A673 (cell line): ENCODE data around the gene WBP1L. TPM values are rescaled to one million over a fixed set of nuclear protein-coding genes. Genes with fewer than 3 reads are reported as not detected.
"Not testable (repeated sequence)": the region's sequence is repeated elsewhere in the genome, so short reads cannot be mapped to it uniquely, and the experiment has no call there.

Experiments used
- BruUV-seq: library from RNA; stranded (reverse); fragments of 400-500 nt; replicated peaks from 2 replicates; lab custom pipeline; 2021; lab: Mats Ljungman, UMichigan
- CTCF ChIA-PET: fragments of 300-600 bp; sonication (Branson Sonifier 250); formaldehyde crosslinking; loops from one replicate; lab custom pipeline; 2022; ENCODE audit warnings: antibody characterized with exemption; lab: Charles Lee
- POLR2A ChIA-PET: fragments of 300-600 bp; sonication (Branson Sonifier 250); formaldehyde crosslinking; loops from one replicate; lab custom pipeline; 2022; ENCODE audit warnings: antibody characterized with exemption; ENCODE audit not compliant: low non-redundant PET; lab: Charles Lee
- DNase-seq: peaks from one replicate; pipeline ENCODE4 v3.0.0-alpha.2; 2015; ENCODE audit warnings: low spot score
- H3K27ac ChIP-seq: fragments of 200-600 bp; sonication (generic); 2 replicates; pipeline ENCODE4 v1.5.1; 2016; ENCODE audit warnings: mixed run types, low read depth, mild to moderate bottlenecking, mixed read lengths, antibody characterized with exemption, low read length; ENCODE audit not compliant: poor library complexity, severe bottlenecking
- H3K27me3 ChIP-seq: fragments of 200-600 bp; sonication (generic); replicated peaks from 2 replicates; pipeline ENCODE4 v1.6.1; 2017; ENCODE audit warnings: mixed run types, low read depth, mild to moderate bottlenecking, mixed read lengths, antibody characterized with exemption, low read length; ENCODE audit not compliant: insufficient read depth, poor library complexity
- H3K36me3 ChIP-seq: fragments of 200-600 bp; sonication (generic); 2 replicates; pipeline ENCODE4 v1.6.1; 2016; ENCODE audit warnings: mixed run types, mild to moderate bottlenecking, mixed read lengths, antibody characterized with exemption, low read length; ENCODE audit not compliant: insufficient read depth, poor library complexity, severe bottlenecking
- H3K4me1 ChIP-seq: fragments of 200-600 bp; sonication (generic); 2 replicates; pipeline ENCODE4 v1.6.1; 2017; ENCODE audit warnings: mixed run types, mild to moderate bottlenecking, mixed read lengths, antibody characterized with exemption, low read length; ENCODE audit not compliant: insufficient read depth, poor library complexity, severe bottlenecking
- H3K4me3 ChIP-seq: fragments of 200-600 bp; sonication (generic); 2 replicates; pipeline ENCODE4 v1.5.1; 2016; ENCODE audit warnings: low read depth, mixed run types, mild to moderate bottlenecking, mixed read lengths, low read length; ENCODE audit not compliant: poor library complexity, severe bottlenecking
- H3K9me3 ChIP-seq: fragments of 200-600 bp; sonication (generic); 2 replicates; pipeline ENCODE4 v1.6.1; 2016; ENCODE audit warnings: mixed run types, low read depth, mild to moderate bottlenecking, mixed read lengths, antibody characterized with exemption, low read length; ENCODE audit not compliant: poor library complexity, severe bottlenecking
- EZH2 ChIP-seq: fragments of 200-600 bp; sonication (generic); IDR thresholded peaks from 2 replicates; pipeline ENCODE4 v1.6.1; 2017; ENCODE audit warnings: borderline replicate concordance, low read depth, mild to moderate bottlenecking, mixed read lengths, antibody characterized with exemption, low read length; ENCODE audit not compliant: poor library complexity, severe bottlenecking
- intact Hi-C: fragments of 100-400 bp; cut with micrococcal nuclease; formaldehyde crosslinking; loops from one replicate; pipeline ENCODE4 v1.10.0; 2022; ENCODE audit not compliant: unreplicated experiment
- total RNA-seq: library from RNA; stranded (reverse); gene quantifications from 2 replicates; pipeline ENCODE4 v1.2.3, GENCODE V29; 2021
- TF ChIP-seq, protein P1 (sequence below): fragments of 300-800, 200-600 bp; sonication (generic); conservative IDR thresholded peaks from 2 replicates; pipeline ENCODE4 v1.5.1; 2017; ENCODE audit warnings: low read depth, mild to moderate bottlenecking, antibody characterized with exemption, low read length, moderate library complexity, mixed read lengths

Gene WBP1L
- total RNA-seq, 1 experiment from 2014 or later = 20.3 TPM

DNA sequence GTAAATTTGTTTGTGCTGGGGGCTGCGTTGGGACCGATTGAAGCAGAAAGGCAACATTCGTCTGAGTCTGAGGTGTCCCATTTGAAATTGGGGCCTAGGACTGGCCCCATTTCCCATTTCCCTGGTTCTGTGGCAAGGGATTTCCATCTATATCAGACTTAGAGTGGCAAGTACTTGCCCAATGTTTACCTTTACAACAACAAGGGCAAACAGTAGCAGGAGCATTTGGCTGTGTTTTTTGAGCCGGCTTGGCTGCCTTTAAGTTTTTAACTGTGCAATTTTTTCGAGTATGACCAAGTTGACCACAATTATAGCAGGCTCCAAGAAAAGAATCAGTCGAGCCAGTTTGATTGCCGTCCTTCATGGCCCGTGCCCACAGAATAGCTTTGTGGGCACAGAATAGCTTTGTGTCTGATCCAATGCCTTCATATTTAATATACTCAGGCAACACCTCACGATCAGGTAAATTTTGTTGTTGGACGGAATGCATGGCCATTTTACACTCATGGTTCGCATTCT, 98.1 kb downstream of the WBP1L start:
- ChIA-PET CTCF (no interaction called here), POLR2A (no interaction called here)
- Histone ChIP-seq H3K27me3 (no peaks in the 10 kb centered on the region), H3K36me3 (no peaks in the 10 kb centered on the region), H3K4me3 (no peak overlapping the region), H3K4me1 (no peaks in the 10 kb centered on the region), H3K9me3 (no peaks in the 10 kb centered on the region), H3K27ac (no peak overlapping the region)
- intact Hi-C loops = no loop called here
- no peak for TF ChIP-seq EZH2
- TF ChIP-seq, protein P1, sequence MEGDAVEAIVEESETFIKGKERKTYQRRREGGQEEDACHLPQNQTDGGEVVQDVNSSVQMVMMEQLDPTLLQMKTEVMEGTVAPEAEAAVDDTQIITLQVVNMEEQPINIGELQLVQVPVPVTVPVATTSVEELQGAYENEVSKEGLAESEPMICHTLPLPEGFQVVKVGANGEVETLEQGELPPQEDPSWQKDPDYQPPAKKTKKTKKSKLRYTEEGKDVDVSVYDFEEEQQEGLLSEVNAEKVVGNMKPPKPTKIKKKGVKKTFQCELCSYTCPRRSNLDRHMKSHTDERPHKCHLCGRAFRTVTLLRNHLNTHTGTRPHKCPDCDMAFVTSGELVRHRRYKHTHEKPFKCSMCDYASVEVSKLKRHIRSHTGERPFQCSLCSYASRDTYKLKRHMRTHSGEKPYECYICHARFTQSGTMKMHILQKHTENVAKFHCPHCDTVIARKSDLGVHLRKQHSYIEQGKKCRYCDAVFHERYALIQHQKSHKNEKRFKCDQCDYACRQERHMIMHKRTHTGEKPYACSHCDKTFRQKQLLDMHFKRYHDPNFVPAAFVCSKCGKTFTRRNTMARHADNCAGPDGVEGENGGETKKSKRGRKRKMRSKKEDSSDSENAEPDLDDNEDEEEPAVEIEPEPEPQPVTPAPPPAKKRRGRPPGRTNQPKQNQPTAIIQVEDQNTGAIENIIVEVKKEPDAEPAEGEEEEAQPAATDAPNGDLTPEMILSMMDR = no peak
- no TSS peak for BruUV-seq
- no peak for DNase-seq

DNA sequence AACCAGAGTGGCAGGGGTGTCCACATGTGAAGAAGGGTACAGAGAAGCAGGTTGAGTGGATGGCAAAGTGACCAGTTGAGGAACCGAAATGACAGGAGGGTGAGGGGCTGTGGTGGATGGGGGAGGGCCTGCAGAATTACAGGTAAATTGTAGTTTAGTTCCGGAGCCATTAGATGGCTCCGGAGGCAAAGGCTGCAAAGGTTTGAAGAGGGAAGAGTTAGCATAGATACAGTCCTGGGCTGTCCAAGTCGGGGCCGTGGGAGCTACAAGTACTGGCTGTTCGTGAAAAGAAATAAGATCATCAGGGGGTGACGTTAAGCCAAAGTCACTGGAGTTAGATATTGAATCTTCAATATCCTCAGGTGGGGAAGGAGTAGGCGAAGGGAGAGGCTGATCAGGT, 99.4 kb downstream of the WBP1L start:
- CTCF ChIA-PET, H3K4me1 ChIP-seq, POLR2A ChIA-PET, DNase-seq, H3K9me3 ChIP-seq, BruUV-seq, H3K27me3 ChIP-seq, H3K27ac ChIP-seq, H3K4me3 ChIP-seq, H3K36me3 ChIP-seq, intact Hi-C loops: not testable (repeated sequence)

DNA sequence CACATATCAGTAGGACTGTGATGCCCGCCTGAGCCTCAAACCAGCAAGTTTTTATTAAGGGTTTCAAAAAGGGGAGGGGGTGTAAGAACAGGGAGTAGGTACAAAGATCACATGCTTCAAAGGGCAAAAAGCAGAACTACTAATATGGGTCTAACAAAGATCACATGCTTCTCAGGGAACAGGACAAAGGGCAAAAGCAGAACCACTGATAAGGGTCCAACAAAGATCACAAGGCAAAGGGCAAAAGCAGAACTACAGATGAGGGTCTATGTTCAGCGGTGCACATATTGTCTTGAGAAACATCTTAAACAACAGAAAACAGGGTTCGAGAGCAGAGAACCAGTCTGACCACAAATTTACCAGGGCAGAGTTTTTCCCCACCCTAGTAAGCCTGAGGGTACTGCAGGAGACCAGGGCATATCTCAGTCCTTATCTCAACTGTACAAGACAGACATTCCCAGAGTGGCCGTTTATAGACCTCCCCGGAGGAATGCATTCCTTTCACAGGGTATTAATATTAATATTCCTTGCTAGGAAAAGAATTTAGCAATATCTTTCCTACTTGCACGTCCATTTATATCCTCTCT, 100.5 kb downstream of the WBP1L start:
- intact Hi-C loops, H3K4me1 ChIP-seq, POLR2A ChIA-PET, H3K27me3 ChIP-seq, DNase-seq, BruUV-seq, H3K27ac ChIP-seq, H3K4me3 ChIP-seq, H3K36me3 ChIP-seq, CTCF ChIA-PET, H3K9me3 ChIP-seq: not testable (repeated sequence)

DNA sequence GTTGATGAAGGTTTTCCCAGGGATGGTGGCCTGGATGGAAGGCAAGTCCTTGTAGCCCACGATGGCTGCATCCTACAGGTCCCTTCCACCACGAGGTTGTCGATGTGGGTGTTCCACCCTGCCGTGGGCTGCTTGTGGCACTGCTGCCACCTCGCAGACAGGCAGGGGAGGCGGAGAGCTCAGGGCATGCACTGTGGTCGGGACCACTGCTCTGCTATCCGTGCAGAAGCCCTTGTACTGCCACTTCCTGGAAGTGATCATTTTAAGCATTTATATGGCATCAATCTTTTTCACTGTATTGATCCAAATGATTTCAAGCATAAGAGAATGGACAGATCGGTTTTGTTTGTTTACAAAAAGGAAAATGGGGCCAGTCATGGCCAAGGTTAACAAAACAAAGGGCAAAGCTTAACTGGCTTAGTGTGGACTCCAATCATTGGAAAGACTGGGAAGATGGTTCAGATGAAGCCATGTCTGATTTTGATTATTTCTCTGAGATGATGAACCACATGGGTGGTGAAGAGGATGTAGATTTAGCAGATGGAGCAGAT, 101.7 kb downstream of the WBP1L start:
- H3K9me3 ChIP-seq = no peaks in the 10 kb centered on the region
- TF ChIP-seq, protein P1 = no peak
- no peak for TF ChIP-seq EZH2
- ChIA-PET POLR2A (no interaction called here), CTCF (no interaction called here)
- no peaks in the 10 kb centered on the region for H3K27me3 ChIP-seq
- no peak for DNase-seq
- H3K4me1 ChIP-seq = no peaks in the 10 kb centered on the region
- no peak overlapping the region for H3K27ac ChIP-seq
- no peaks in the 10 kb centered on the region for H3K36me3 ChIP-seq
- intact Hi-C loops = no loop called here
- no TSS peak for BruUV-seq
- H3K4me3 ChIP-seq = no peak overlapping the region
